Measurements from ENCODE around the gene ATXN2. TPM values are rescaled to one million over a fixed set of nuclear protein-coding genes. Genes with fewer than 3 reads are reported as not detected.
A peak's percentile ranks its signal among the peaks of the same experiment; 100 is the strongest.

ATXN2 gene
- total and polyA plus RNA-seq, 2 of the 4 experiments (the other 2 are of a cell fraction), result 12.4 to 66.5 TPM

DNA sequence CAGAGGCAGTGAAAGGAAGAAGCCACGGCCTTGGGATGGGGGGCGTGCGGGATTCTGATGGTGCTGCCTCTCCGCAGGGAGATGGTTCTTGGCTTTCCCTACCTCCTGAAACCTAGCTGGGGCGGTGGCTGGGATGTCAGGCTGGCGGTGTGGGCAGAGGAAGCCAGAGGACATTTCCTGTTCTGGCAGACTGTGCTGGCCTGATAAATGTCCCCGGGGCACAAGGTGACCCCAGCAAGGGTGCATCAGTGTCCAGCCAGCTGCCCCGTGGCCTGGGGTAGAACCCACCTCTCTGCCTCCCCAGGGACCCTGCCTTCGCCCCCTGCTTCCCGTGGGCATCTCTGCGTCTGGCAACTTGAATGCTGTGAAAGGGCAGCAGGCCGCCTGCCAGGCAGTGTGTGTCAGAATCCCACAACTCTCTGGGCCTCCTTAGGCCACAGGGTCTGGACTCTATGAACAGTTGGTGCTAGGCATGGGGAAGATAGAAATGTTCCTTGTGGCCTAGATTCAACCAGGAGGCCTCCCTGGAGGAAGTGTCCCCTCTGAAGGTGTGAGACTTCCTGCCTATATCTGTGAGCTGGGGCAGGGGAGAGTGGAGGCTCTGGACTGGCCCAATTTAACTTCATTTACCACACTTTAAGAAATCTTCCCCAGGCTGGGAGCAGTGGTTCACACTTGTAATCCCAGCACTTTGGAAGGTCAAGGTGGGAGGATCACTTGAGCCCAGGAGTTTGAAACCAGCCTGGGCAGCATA, 188.5 kb downstream of the ATXN2 start:
- no peaks in the 10 kb centered on the region for H3K9me3 ChIP-seq (ENCODE audit: control insufficient read depth, insufficient read depth, low read length)
- ATAC-seq (ENCODE audit: low read depth) (no peak), DNase-seq (no peak)
- peak overlapping the region; percentile 84 for H2BK5ac ChIP-seq (ENCODE audit: low read depth, low read length, poor library complexity, severe bottlenecking)
- peak overlapping the region; percentile 89 for H3K23ac ChIP-seq (ENCODE audit: low read depth, low read length)
- peaks cover 32% of the 10 kb centered on the region for H3K9me1 ChIP-seq (ENCODE audit: insufficient read depth, low read length)
- peak overlapping the region; percentile 23 to 87 for H4K8ac ChIP-seq (ENCODE audit: low read depth in 2 of 2, low read length in 2 of 2)
- H3K4me2 ChIP-seq (ENCODE audit: low read depth, low read length), result peak overlapping the region; percentile 6; the same call in 1 of the 2 replicates
- intact Hi-C loops (cut with micrococcal nuclease), result no loop called here
- peak overlapping the region; percentile 42 for H3K14ac ChIP-seq (replicated peaks; ENCODE audit: low read depth, low read length)
- H2AFZ ChIP-seq (replicated peaks; ENCODE audit: low read length, poor library complexity), result peak overlapping the region; percentile 39
- peak overlapping the region; percentile 10; the same call in 1 of the 2 replicates for H3K18ac ChIP-seq (ENCODE audit: low read depth, low read length)
- in situ Hi-C loops (cut with MboI; ENCODE audit: low sequenced_read_pairs), result no loop called here
- peak overlapping the region; percentile 96 for H3K4ac ChIP-seq (ENCODE audit: low read depth, low read length)
- H3K4me3 ChIP-seq (ENCODE audit: insufficient read depth, low read depth, low read length), result no peak overlapping the region
- peak overlapping the region; percentile 75 for H4K91ac ChIP-seq (ENCODE audit: insufficient read depth, low read depth, low read length)
- no peak for TF ChIP-seq FOS (IDR thresholded peaks at IDR 0.05; ENCODE audit: low read depth, low read length)
- TF ChIP-seq BHLHE40 (IDR thresholded peaks at IDR 0.05; ENCODE audit: low read depth, low read length), result no peak
- TF ChIP-seq, protein P1, sequence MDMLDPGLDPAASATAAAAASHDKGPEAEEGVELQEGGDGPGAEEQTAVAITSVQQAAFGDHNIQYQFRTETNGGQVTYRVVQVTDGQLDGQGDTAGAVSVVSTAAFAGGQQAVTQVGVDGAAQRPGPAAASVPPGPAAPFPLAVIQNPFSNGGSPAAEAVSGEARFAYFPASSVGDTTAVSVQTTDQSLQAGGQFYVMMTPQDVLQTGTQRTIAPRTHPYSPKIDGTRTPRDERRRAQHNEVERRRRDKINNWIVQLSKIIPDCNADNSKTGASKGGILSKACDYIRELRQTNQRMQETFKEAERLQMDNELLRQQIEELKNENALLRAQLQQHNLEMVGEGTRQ (IDR thresholded peaks at IDR 0.05; ENCODE audit: low read depth, low read length), result no peak
- TF ChIP-seq RFX5 (IDR thresholded peaks at IDR 0.05; ENCODE audit: low read depth, low read length), result no peak
- TF ChIP-seq RAD21 (IDR thresholded peaks at IDR 0.05; ENCODE audit: low read length), result no peak
- no peak for TF ChIP-seq CEBPB (IDR thresholded peaks at IDR 0.05; ENCODE audit: low read depth, low read length)
- TF ChIP-seq CHD1 (IDR thresholded peaks at IDR 0.05; ENCODE audit: low read depth, low read length), result no peak
- TF ChIP-seq MXI1 (IDR thresholded peaks at IDR 0.05; ENCODE audit: borderline replicate concordance, low read depth, low read length), result no peak
- TF ChIP-seq MAFK (IDR thresholded peaks at IDR 0.05; ENCODE audit: low read depth, low read length), result no peak
- TF ChIP-seq NFE2L2 (IDR thresholded peaks at IDR 0.05; ENCODE audit: low read depth, low read length), result no peak
- TF ChIP-seq POLR2A (IDR thresholded peaks at IDR 0.05; ENCODE audit: low read depth, low read length), result no peak
- TF ChIP-seq RCOR1 (IDR thresholded peaks at IDR 0.05; ENCODE audit: insufficient replicate concordance, low read length), result no peak
- TF ChIP-seq, protein P2, sequence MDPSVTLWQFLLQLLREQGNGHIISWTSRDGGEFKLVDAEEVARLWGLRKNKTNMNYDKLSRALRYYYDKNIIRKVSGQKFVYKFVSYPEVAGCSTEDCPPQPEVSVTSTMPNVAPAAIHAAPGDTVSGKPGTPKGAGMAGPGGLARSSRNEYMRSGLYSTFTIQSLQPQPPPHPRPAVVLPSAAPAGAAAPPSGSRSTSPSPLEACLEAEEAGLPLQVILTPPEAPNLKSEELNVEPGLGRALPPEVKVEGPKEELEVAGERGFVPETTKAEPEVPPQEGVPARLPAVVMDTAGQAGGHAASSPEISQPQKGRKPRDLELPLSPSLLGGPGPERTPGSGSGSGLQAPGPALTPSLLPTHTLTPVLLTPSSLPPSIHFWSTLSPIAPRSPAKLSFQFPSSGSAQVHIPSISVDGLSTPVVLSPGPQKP (IDR thresholded peaks at IDR 0.05; ENCODE audit: borderline replicate concordance, low read depth, low read length), result no peak
- peaks cover 52% of the 10 kb centered on the region for H4K20me1 ChIP-seq (ENCODE audit: insufficient read depth, low read length)
- H2BK120ac ChIP-seq (ENCODE audit: low read depth, low read length), result peak overlapping the region; percentile 90
- BruUV-seq (replicated peaks), result no TSS peak
- H2AK5ac ChIP-seq (ENCODE audit: low read depth, low read length), result peak overlapping the region; percentile 96
- peak overlapping the region; percentile 91 for H2AK9ac ChIP-seq (replicated peaks; ENCODE audit: low read depth, low read length, poor library complexity)
- no peaks in the 10 kb centered on the region; the same call in 1 of the 2 replicates for H3K36me3 ChIP-seq (ENCODE audit: control insufficient read depth, insufficient read depth, low read length)
- H2BK20ac ChIP-seq (ENCODE audit: low read depth, low read length), result peak overlapping the region; percentile 85
- no peaks in the 10 kb centered on the region for H3K27me3 ChIP-seq (ENCODE audit: control insufficient read depth, insufficient read depth, low read length)
- ChIA-PET CTCF (interaction anchor here (4.1 kb wide), 1 partner anchor 14 kb away, joined by 21 read pairs; no protein-coding TSS in a partner anchor), POLR2A (ENCODE audit: unreplicated experiment) (no interaction called here)
- H3K4me1 ChIP-seq (ENCODE audit: control insufficient read depth, insufficient read depth, low read length), result peaks cover 41% of the 10 kb centered on the region
- peaks cover 21 to 87% of the 10 kb centered on the region in 2 experiments; a peak in 3 of 4 replicates for H3K79me1 ChIP-seq (ENCODE audit: low read depth in 1 of 2, low read length in 2 of 2)
- peak overlapping the region; percentile 72 for H3K27ac ChIP-seq (ENCODE audit: insufficient read depth, low read length)
- H2BK15ac ChIP-seq (ENCODE audit: low read depth, low read length), result peak overlapping the region; percentile 96; the same call in 2 of the 3 replicates
- peak overlapping the region; percentile 5; the same call in 1 of the 2 replicates for H3K56ac ChIP-seq (ENCODE audit: extremely low read depth, insufficient read depth, low read length)
- dilution Hi-C loops (cut with HindIII; ENCODE audit: low sequenced_read_pairs, unreplicated experiment), result no loop called here
- peak overlapping the region; percentile 37; the same call in 1 of the 2 replicates for H3K9ac ChIP-seq (ENCODE audit: low read depth, low read length)
- WGBS, 2 experiments (ENCODE audit: extremely low coverage in 2 of 2, insufficient read length in 1 of 2), result 67% methylated on average over 4 of the region's 12 CpGs; no CpG with 5 or more reads in 1 of the 2 experiments
- peak overlapping the region; percentile 74 for H4K5ac ChIP-seq (ENCODE audit: low read depth, low read length)
